GM18508 (cell line): ENCODE data around the gene PSTPIP1.

Experiments
- ATAC-seq: cut with Tn5 transposase; IDR thresholded peaks from one replicate; pipeline ENCODE4 v1.9.1; 2021; ENCODE audit warnings: moderate number of reproducible peaks; ENCODE audit not compliant: insufficient read depth, unreplicated experiment

PSTPIP1 gene

GRCh38 chr15:77064063-77064462, 69.1 kb downstream of the PSTPIP1 start:
- ATAC-seq = no peak

DNA sequence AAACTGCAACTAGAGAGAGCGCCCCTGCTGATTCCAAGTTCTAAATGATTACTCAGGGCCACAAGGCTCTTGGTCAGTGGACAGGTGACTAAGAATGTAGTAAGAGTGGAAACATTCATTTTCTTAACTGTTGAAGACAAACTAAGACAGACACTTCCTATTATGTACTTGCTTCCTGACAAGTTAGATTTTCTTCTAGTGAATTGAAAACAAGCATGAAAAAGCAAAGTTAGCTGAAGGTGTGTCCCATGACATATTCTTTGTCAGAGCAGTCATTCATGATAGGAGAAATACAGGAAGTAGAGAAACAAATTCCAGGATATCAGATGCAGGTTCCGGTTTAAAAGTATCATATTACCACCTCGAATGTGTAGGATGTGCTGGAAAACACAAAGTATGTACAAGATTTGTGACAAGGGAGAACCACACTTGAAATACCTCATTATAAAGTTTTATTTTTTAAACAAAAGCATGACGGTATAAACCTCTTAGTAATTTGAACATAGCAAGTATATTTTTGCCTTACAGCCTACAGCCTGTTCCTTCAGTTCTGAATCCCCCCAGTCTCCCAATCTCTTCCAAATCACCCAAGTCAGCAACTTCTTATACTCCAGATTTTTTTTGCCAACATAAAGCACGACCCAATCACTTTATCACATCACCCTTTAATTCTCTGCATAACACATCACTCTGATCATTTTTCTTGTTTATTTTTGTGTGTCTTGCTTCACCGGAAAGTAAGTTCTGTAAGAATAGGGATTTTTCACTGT, 69.8 kb downstream of the PSTPIP1 start:
- ATAC-seq = no peak

- ATAC-seq = no peak
These were observed 72.2 kb downstream of the PSTPIP1 start for GRCh38 chr15:77066971-77067690.

GRCh38 chr15:77067691-77068367, 72.9 kb downstream of the PSTPIP1 start:
- ATAC-seq = no peak

GRCh38 chr15:77068633-77069032, 73.7 kb downstream of the PSTPIP1 start:
- no peak for ATAC-seq

DNA sequence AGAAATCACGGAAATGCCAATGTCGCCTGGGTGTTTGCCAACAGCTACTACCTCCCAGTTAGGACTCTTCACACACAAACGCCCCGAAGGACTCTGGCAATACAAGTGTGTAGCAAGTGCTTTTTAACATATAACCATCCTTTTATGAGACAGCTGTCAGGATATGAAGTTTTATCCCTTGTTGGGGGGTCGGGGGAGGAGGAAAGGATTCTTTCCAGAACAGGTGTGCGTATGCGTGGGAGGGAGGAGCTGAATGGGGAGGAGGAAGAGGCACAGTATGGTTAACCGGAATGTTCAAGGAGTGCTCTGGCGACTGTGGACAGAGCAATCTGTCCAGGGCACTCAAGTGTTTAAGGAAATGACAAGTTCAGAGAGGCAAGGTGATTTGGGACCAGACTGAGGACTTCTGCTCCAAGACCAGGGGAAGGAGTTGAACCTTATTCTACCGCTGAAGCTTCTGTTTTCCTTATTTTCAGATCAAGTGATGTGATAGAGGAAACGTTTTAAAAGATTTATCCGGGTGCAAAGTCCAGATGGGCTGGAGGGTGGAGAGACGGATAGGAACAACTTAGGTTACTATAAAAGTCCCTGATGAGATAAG, 74.7 kb downstream of the PSTPIP1 start:
- no peak for ATAC-seq

DNA sequence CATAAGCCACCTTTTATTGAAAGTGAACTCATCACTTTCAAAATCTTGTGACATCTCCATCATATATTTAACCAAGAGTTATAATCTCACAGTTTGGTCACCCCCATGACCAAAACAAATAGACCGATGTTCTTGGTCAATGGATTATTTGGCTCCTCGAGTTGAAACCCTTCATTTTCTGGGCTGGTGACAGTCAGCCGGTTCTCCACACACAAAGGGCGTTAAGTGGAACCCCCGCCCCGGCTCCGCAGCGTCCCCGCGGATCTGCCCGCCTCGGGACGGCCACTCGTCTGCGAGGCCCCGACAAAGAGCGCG, 75.2 kb downstream of the PSTPIP1 start:
- ATAC-seq = no peak

GRCh38 chr15:77070495-77071304, 75.8 kb downstream of the PSTPIP1 start, which contains the start of gene TSPAN3:
TSPAN3 (minus strand) TSS chr15:77071109; CDS start chr15:77070954, 155 bp downstream.
- ATAC-seq = peak; percentile 61

DNA sequence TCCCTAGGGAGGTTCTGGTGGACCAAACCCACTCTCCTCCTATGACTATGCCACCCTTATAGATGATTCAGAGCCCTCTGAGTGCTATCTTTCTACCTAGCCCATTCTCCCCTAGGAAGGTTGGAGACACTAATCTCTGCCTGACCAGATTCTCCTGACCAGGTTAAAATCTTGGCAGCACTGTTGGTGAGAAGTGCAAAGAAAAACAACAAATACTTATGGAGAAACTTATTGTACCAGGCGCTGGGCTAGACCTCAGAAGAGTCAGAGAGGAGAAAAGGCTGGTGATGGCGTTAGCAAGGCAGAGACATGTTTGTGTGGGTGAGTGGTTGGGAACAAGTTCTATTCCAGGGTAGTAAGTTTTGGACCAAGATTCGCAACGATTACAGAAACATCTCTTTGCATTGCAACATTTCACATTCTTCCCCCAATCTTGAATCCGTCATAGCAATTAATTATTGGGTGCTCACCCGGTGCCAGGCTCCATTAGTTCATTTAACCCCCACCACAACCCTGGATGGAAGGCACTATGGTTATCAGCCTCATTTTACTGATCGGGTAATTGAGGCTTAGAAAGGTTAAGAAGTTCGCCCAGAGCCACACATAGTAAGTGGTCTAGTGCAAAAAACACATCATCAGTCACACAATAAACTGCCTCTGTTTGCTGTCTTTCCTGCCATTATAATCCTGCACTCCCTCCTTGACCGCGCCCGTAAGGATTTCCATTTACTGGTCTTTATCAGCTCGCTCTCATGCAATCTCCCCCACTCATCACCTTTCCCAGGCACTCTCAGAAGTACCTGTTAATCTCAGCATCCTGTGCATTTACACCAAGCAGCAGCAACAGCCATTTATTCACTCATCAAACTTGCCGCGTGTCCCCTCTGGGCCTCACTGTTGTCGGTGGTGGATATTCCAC, 76.6 kb downstream of the PSTPIP1 start:
- ATAC-seq = no peak

DNA sequence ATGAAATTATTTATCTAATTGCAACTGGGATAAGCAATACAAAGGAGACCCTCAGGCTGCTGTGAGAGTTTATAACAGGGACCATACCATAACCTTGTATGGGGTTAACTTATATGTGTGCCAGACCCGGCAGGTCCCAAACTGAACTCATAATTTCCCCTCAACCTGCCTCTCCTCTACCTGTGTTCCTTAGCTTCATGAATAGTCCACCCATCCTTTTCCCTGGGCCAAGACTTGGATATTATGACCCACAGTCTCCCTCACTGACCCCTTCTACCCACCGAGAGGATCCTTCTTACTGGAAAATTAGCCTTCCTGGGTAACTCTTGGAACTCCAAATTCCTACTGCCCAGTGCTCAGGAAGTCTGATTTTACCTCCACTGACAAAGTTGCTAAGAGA, 79.4 kb downstream of the PSTPIP1 start:
- ATAC-seq = no peak

DNA sequence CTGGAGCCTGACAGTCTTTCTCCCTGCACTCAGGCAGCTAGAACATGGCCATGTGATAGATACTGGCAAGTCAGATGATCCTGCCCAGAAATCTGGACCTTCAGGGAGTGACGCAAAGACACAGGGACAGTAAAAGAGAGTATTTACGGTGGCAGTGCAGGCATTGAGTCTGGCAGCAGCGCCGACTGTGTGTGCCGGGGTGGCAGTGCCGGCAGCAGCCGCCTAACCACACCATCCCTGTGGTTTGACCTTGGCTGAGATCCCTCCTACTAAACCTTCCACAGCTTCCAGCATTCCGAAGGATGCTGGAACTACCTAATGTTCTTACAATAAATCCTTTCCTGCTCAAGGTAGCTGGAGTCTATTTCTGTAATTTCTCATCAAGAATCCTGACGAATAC, 80.6 kb downstream of the PSTPIP1 start:
- no peak for ATAC-seq

GRCh38 chr15:77076323-77076915, 81.5 kb downstream of the PSTPIP1 start:
- ATAC-seq = no peak

DNA sequence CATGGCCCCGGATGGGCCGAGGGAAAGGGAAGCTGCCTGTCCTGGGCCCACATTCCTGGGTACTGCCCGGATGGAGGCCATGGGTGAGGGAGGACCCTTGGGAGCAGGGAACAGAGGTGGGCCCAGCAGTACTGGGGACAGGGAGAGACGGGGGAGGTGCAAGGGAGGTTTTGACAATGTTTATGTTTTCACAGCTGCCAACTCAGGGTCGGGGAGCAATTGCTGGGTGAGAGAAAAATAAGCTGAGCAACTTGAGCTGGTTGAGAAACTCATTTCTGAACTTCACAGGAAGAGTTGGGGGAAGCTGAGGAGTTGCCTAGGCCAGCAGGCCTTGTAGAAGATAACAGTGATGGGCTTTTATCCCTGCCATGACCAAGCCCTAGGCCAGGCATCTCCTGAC, 87.0 kb downstream of the PSTPIP1 start:
- ATAC-seq = no peak

DNA sequence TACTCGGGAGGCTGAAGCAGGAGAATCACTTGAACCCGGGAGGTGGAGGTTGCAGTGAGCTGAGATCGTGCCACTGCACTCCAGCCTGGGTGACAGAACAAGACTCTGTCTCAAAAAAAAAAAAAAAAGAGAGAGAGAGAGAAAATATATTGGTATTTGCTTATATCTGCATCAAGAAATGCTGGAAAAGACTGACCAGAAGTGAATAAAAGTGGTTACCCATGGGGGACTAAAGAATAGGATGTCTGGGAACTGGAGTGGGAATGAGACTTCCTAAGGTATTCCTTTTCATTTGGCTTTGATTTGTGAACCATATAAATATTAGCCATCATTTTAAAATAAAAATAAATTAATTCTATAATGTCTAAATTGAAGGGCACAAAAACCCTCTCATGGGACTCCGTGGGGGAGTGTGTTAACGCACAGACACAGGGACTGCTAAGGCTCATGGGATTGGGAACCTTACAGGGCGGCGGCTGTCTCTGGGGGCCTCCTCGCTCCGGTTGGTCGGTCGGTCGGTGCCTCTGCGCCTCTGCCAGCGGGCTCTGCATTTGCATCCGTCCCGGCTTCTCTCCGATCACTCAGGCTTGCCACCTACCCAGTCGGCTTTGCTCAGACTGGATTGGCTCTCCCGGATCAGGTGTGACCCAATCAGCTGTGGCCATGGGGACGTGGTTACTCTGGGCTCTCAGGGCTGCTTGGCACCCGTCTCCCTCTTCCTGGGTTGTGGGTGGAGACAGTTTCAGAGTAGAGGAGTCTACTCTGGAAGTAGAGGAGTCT, 88.6 kb downstream of the PSTPIP1 start:
- no peak for ATAC-seq

DNA sequence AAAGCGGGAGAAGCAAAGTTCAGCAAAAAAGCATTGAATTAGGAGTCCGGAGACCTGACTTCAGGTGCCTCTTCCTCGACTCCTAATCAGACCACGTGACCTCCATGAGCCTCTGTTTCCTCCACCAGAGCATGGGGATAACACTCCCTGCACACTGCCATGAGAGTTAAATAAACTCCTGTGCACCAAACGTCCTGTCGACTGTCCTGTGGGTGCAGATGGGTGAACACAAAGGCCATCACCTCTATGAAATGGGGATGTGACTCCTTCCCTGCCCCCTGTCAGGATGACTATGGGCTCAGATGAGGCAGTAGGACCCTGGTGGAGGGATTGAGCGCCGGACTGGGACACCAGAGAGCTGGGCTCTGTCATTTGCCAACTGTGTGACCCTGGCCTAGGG, 89.5 kb downstream of the PSTPIP1 start:
- ATAC-seq = no peak

- no peak for ATAC-seq
These were observed 90.4 kb downstream of the PSTPIP1 start for GRCh38 chr15:77085297-77085696.
